ENCODE results near the gene ANKRD36.
"Not testable (repeated sequence)": the region's sequence is repeated elsewhere in the genome, so short reads cannot be mapped to it uniquely, and the experiment has no call there.

DNA sequence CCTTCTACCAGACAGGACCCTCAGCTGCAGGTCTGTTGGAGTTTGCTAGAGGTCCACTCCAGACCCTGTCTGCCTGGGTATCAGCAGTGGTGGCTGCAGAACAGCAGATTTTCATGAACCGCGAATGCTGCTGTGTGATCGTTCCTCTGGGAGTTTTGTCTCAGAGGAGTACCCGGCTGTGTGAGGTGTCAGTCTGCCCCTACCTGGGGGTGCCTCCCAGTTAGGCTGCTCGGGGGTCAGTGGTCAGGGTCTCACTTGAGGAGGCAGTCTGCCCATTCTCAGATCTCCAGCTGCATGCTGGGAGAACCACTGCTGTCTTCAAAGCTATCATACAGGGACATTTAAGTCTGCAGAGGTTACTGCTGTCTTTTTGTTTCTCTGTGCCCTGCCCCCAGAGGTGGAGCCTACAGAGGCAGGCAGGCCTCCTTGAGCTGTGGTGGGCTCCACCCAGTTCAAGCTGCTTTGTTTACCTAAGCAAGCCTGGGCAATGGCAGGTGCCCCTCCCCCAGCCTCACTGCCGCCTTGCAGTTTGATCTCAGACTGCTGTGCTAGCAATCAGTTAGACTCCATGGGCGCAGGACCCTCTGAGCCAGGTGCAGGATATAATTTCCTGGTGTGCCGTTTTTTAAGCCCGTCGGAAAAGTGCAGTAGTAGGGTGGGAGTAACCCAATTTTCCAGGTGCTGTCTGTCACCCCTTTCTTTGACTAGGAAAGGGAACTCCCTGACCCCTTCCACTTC, 118.1 kb downstream of the ANKRD36 start:
- TF ChIP-seq, protein P1, sequence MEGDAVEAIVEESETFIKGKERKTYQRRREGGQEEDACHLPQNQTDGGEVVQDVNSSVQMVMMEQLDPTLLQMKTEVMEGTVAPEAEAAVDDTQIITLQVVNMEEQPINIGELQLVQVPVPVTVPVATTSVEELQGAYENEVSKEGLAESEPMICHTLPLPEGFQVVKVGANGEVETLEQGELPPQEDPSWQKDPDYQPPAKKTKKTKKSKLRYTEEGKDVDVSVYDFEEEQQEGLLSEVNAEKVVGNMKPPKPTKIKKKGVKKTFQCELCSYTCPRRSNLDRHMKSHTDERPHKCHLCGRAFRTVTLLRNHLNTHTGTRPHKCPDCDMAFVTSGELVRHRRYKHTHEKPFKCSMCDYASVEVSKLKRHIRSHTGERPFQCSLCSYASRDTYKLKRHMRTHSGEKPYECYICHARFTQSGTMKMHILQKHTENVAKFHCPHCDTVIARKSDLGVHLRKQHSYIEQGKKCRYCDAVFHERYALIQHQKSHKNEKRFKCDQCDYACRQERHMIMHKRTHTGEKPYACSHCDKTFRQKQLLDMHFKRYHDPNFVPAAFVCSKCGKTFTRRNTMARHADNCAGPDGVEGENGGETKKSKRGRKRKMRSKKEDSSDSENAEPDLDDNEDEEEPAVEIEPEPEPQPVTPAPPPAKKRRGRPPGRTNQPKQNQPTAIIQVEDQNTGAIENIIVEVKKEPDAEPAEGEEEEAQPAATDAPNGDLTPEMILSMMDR (conservative IDR thresholded peaks at IDR 0.05; ENCODE audit: low read depth, low read length): not testable (repeated sequence)
- not testable (repeated sequence) for TF ChIP-seq MXI1 (IDR thresholded peaks at IDR 0.05; ENCODE audit: borderline replicate concordance, low read depth, low read length); NFE2L2 (IDR thresholded peaks at IDR 0.05; ENCODE audit: low read depth, low read length); POLR2A (IDR thresholded peaks at IDR 0.05; ENCODE audit: low read depth, low read length); BHLHE40 (IDR thresholded peaks at IDR 0.05; ENCODE audit: low read depth, low read length); MAFK (IDR thresholded peaks at IDR 0.05; ENCODE audit: low read depth, low read length); CHD1 (IDR thresholded peaks at IDR 0.05; ENCODE audit: low read depth, low read length); SMC3 (IDR thresholded peaks at IDR 0.05; ENCODE audit: low read depth, low read length)
- TF ChIP-seq, protein P2, sequence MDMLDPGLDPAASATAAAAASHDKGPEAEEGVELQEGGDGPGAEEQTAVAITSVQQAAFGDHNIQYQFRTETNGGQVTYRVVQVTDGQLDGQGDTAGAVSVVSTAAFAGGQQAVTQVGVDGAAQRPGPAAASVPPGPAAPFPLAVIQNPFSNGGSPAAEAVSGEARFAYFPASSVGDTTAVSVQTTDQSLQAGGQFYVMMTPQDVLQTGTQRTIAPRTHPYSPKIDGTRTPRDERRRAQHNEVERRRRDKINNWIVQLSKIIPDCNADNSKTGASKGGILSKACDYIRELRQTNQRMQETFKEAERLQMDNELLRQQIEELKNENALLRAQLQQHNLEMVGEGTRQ (IDR thresholded peaks at IDR 0.05; ENCODE audit: low read depth, low read length): not testable (repeated sequence)

Measured in IMR-90 (cell line).